HG02678 (cell line): Measurements from ENCODE around the gene MAPK6.

ENCODE experiments used
- ATAC-seq: cut with Tn5 transposase; IDR thresholded peaks from one replicate; pipeline ENCODE4 v1.9.1; 2021; ENCODE audit warnings: mild to moderate bottlenecking, moderate library complexity; ENCODE audit not compliant: unreplicated experiment

The MAPK6 gene

GRCh38 chr15:52010633-52011595, 8.1 kb upstream of the MAPK6 start:
- no peak for ATAC-seq

- ATAC-seq: no peak
These were observed 7.3 kb upstream of the MAPK6 start for GRCh38 chr15:52011711-52012144.

- no peak for ATAC-seq
These were observed 6.8 kb upstream of the MAPK6 start for GRCh38 chr15:52012210-52012609.

- peak; percentile 40 for ATAC-seq
These were observed 5.7 kb upstream of the MAPK6 start for GRCh38 chr15:52013151-52013791.

- no peak for ATAC-seq
These were observed 4.4 kb upstream of the MAPK6 start for GRCh38 chr15:52014616-52015015.

- no peak for ATAC-seq
These were observed 2.7 kb upstream of the MAPK6 start for GRCh38 chr15:52016316-52016715.

GRCh38 chr15:52018244-52018643, 775 bp upstream of the MAPK6 start:
- ATAC-seq: no peak

- ATAC-seq: peak; percentile 60
These were observed 588 bp downstream of the MAPK6 start for GRCh38 chr15:52019394-52020220.

GRCh38 chr15:52020221-52021085, 1.4 kb downstream of the MAPK6 start:
- no peak for ATAC-seq

GRCh38 chr15:52021128-52021671, 2.2 kb downstream of the MAPK6 start:
- no peak for ATAC-seq

- ATAC-seq: no peak
These were observed 3.0 kb downstream of the MAPK6 start for GRCh38 chr15:52021892-52022540.

- ATAC-seq: no peak
These were observed 4.3 kb downstream of the MAPK6 start for GRCh38 chr15:52023169-52023922.

- ATAC-seq: peak; percentile 49
These were observed 9.5 kb downstream of the MAPK6 start for GRCh38 chr15:52028431-52029093.

GRCh38 chr15:52030010-52030409, 11.0 kb downstream of the MAPK6 start:
- ATAC-seq: no peak

- ATAC-seq: no peak
These were observed 12.5 kb downstream of the MAPK6 start for GRCh38 chr15:52031556-52031955.

- no peak for ATAC-seq
These were observed 19.0 kb downstream of the MAPK6 start for GRCh38 chr15:52037889-52038505.

GRCh38 chr15:52039925-52040781, 21.1 kb downstream of the MAPK6 start:
- ATAC-seq: no peak
